HG03135 (cell line): ENCODE data around the gene ERC1.

Experiments used
- ATAC-seq: cut with Tn5 transposase; IDR thresholded peaks from one replicate; pipeline ENCODE4 v1.9.1; 2021; ENCODE audit warnings: mild to moderate bottlenecking, moderate library complexity; ENCODE audit not compliant: unreplicated experiment

Gene ERC1

GRCh38 chr12:1500095-1500801, 509.2 kb downstream of the ERC1 start:
- ATAC-seq = no peak

- no peak for ATAC-seq
Observed at GRCh38 chr12:1501001-1501400, 510.0 kb downstream of the ERC1 start.

- ATAC-seq = no peak
Observed at GRCh38 chr12:1501695-1502378, 510.8 kb downstream of the ERC1 start.

GRCh38 chr12:1502379-1502720, 511.3 kb downstream of the ERC1 start:
- no peak for ATAC-seq

- ATAC-seq = no peak
Observed at GRCh38 chr12:1502831-1503230, 511.8 kb downstream of the ERC1 start.

- no peak for ATAC-seq
Observed at GRCh38 chr12:1503281-1503711, 512.3 kb downstream of the ERC1 start.

- no peak for ATAC-seq
Observed at GRCh38 chr12:1504304-1504894, 513.4 kb downstream of the ERC1 start.

GRCh38 chr12:1504895-1505311, 513.9 kb downstream of the ERC1 start:
- no peak for ATAC-seq

GRCh38 chr12:1505576-1505975, 514.6 kb downstream of the ERC1 start:
- no peak for ATAC-seq

- no peak for ATAC-seq
Observed at GRCh38 chr12:1507308-1507707, 516.3 kb downstream of the ERC1 start.

- ATAC-seq = no peak
Observed at GRCh38 chr12:1509413-1510052, 518.5 kb downstream of the ERC1 start.

GRCh38 chr12:1510056-1510812, 519.2 kb downstream of the ERC1 start:
- ATAC-seq = no peak

GRCh38 chr12:1515010-1515409, 524.0 kb downstream of the ERC1 start:
- no peak for ATAC-seq

- ATAC-seq = no peak
Observed at GRCh38 chr12:1515428-1515827, 524.4 kb downstream of the ERC1 start.

- ATAC-seq = no peak
Observed at GRCh38 chr12:1517007-1517406, 526.0 kb downstream of the ERC1 start.

GRCh38 chr12:1517734-1518525, 526.9 kb downstream of the ERC1 start:
- no peak for ATAC-seq

GRCh38 chr12:1518591-1519516, 527.8 kb downstream of the ERC1 start:
- ATAC-seq = no peak

GRCh38 chr12:1519642-1520041, 528.6 kb downstream of the ERC1 start:
- no peak for ATAC-seq

- ATAC-seq = no peak
Observed at GRCh38 chr12:1523046-1523445, 532.0 kb downstream of the ERC1 start.
